GM23338 (cell line): ENCODE results near the gene TMEM120B. TPM values are rescaled to one million over a fixed set of nuclear protein-coding genes. Genes with fewer than 3 reads are reported as not detected.
A peak's percentile ranks its signal among the peaks of the same experiment; 100 is the strongest.

Experiments used
- ATAC-seq: fragments of 200-7000 bp; cut with Tn5 transposase; 3 replicates; pipeline ENCODE4 v1.9.1; 2020
- DNase-seq: peaks from one replicate; pipeline ENCODE4 v3.0.0-alpha.2; 2015; ENCODE audit warnings: low spot score
- H2AFZ ChIP-seq: fragments of 200-600 bp; sonication (generic); 2 replicates; pipeline ENCODE4 v1.8.0; 2016; ENCODE audit warnings: antibody characterized with exemption, mild to moderate bottlenecking, moderate library complexity
- H3F3A ChIP-seq: fragments of 200-600 bp; sonication (generic); replicated peaks from 2 replicates; pipeline ENCODE4 v1.8.0; 2017; ENCODE audit warnings: antibody characterized with exemption, mixed run types, low read depth
- H3K27ac ChIP-seq: fragments of 200-600 bp; sonication (generic); 2 replicates; pipeline ENCODE4 v1.6.1; 2016; ENCODE audit warnings: low read depth
- H3K27me3 ChIP-seq: fragments of 200-600 bp; sonication (generic); 2 replicates; pipeline ENCODE4 v1.8.0; 2016; ENCODE audit warnings: mild to moderate bottlenecking, mixed run types, moderate library complexity; ENCODE audit not compliant: insufficient read depth
- H3K36me3 ChIP-seq: fragments of 200-600 bp; sonication (generic); 2 replicates; pipeline ENCODE4 v1.8.0; 2016; ENCODE audit warnings: mild to moderate bottlenecking; ENCODE audit not compliant: insufficient read depth
- H3K4me1 ChIP-seq: fragments of 200-600 bp; sonication (generic); 2 replicates; pipeline ENCODE4 v1.8.0; 2016; ENCODE audit warnings: mild to moderate bottlenecking, moderate library complexity; ENCODE audit not compliant: insufficient read depth
- H3K4me2 ChIP-seq: fragments of 200-600 bp; sonication (generic); 2 replicates; pipeline ENCODE4 v1.7.1; 2017; ENCODE audit warnings: mixed run types
- H3K4me3 ChIP-seq: fragments of 200-600 bp; sonication (generic); 2 replicates; pipeline ENCODE4 v1.6.1; 2016; ENCODE audit warnings: mixed run types
- H3K79me2 ChIP-seq: fragments of 200-600 bp; sonication (generic); replicated peaks from 2 replicates; pipeline ENCODE4 v1.8.0; 2017; ENCODE audit warnings: mild to moderate bottlenecking; ENCODE audit not compliant: insufficient read depth
- H3K9me2 ChIP-seq: fragments of 200-600 bp; sonication (generic); 2 replicates; pipeline ENCODE4 v1.8.0; 2017; ENCODE audit not compliant: insufficient read depth
- H4K20me1 ChIP-seq: fragments of 200-600 bp; sonication (generic); replicated peaks from 2 replicates; pipeline ENCODE4 v1.8.0; 2017; ENCODE audit warnings: mild to moderate bottlenecking; ENCODE audit not compliant: insufficient read depth
- H3K27ac Mint-ChIP-seq: 2 replicates; pipeline ENCODE4 v1.8.0; 2020; ENCODE audit warnings: inconsistent platforms, mild to moderate bottlenecking, moderate library complexity, mixed read lengths
- H3K27me3 Mint-ChIP-seq: 3 replicates; pipeline ENCODE4 v1.8.0; 2022; ENCODE audit warnings: low read depth, mild to moderate bottlenecking, moderate library complexity, mixed read lengths, inconsistent platforms; ENCODE audit not compliant: insufficient read depth, poor library complexity
- H3K36me3 Mint-ChIP-seq: 3 replicates; pipeline ENCODE4 v1.8.0; 2021; ENCODE audit warnings: low read depth, mild to moderate bottlenecking, inconsistent platforms, moderate library complexity, mixed read lengths
- H3K4me1 Mint-ChIP-seq: 3 replicates; pipeline ENCODE4 v1.8.0; 2020; ENCODE audit warnings: mild to moderate bottlenecking, inconsistent platforms, mixed read lengths
- H3K4me3 Mint-ChIP-seq: 3 replicates; pipeline ENCODE4 v1.8.0; 2021; ENCODE audit warnings: moderate library complexity, mild to moderate bottlenecking, inconsistent platforms, mixed read lengths
- H3K9me3 Mint-ChIP-seq: 3 replicates; pipeline ENCODE4 v1.8.0; 2020; ENCODE audit warnings: moderate library complexity, mild to moderate bottlenecking, inconsistent platforms, mixed read lengths
- CREB1 ChIP-seq: fragments of 250-450 bp; sonication (Bioruptor Pico); IDR thresholded peaks from 2 replicates; pipeline ENCODE4 v1.5.0; 2020; ENCODE audit warnings: low read depth, mild to moderate bottlenecking, moderate library complexity
- CTCF ChIP-seq, 2 experiments: fragments of 200-600 bp in 1 of 2; sonication (generic) in 1 of 2; conservative IDR thresholded peaks; 2 replicates each; pipeline versions ENCODE4 v1.5.1 to v1.6.1; 2016 to 2017; ENCODE audit warnings: antibody characterized with exemption in 2 of 2, low read depth in 2 of 2, mild to moderate bottlenecking in 2 of 2, moderate library complexity in 1 of 2
- ETS1 ChIP-seq: IDR thresholded peaks from 2 replicates; pipeline ENCODE4 v1.6.1; 2016; ENCODE audit warnings: antibody characterized with exemption
- EZH2 ChIP-seq: fragments of 200-600 bp; sonication (generic); IDR thresholded peaks from one replicate; pipeline ENCODE4 v1.8.0; 2017; ENCODE audit warnings: antibody characterized with exemption, mild to moderate bottlenecking, low read depth; ENCODE audit not compliant: unreplicated experiment
- EZH2phosphoT487 ChIP-seq: fragments of 200-600 bp; sonication (generic); IDR thresholded peaks from one replicate; pipeline ENCODE4 v1.8.1; 2018; ENCODE audit warnings: antibody characterized with exemption; ENCODE audit not compliant: unreplicated experiment
- JUNB ChIP-seq: IDR thresholded peaks from one replicate; pipeline ENCODE4 v1.6.1; 2016; ENCODE audit warnings: antibody characterized with exemption; ENCODE audit not compliant: unreplicated experiment
- NANOG ChIP-seq: IDR thresholded peaks from 2 replicates; pipeline ENCODE4 v1.6.1; 2016; ENCODE audit warnings: antibody characterized with exemption, borderline replicate concordance
- POLR2AphosphoS5 ChIP-seq: IDR thresholded peaks from 2 replicates; pipeline ENCODE4 v1.6.1; 2016; ENCODE audit warnings: antibody characterized with exemption, low read depth
- STAT1 ChIP-seq: IDR thresholded peaks from one replicate; pipeline ENCODE4 v1.6.1; 2016; ENCODE audit warnings: antibody characterized with exemption; ENCODE audit not compliant: unreplicated experiment
- ZNF114 ChIP-seq: fragments of 250-450 bp; sonication (Bioruptor Pico); IDR thresholded peaks from 2 replicates; pipeline ENCODE4 v1.5.0; 2020; ENCODE audit warnings: mild to moderate bottlenecking, moderate library complexity
- ZNF462 ChIP-seq: fragments of 250-450 bp; sonication (Bioruptor Pico); IDR thresholded peaks from 2 replicates; pipeline ENCODE4 v1.5.0; 2020; ENCODE audit warnings: mild to moderate bottlenecking, moderate library complexity
- polyA plus RNA-seq: library from polyadenylated mRNA; unstranded; fragments of >200 nt; fragmentation: Nextera tagmentation; extraction: Ambion mirVana; gene quantifications from 2 replicates; pipeline ENCODE4 v1.2.1, GENCODE V29; 2016
- total RNA-seq: library from RNA; depleted of rRNA; stranded (reverse); fragments of >200 nt; shearing (Covaris generic); gene quantifications from 2 replicates; pipeline ENCODE4 v1.2.3, GENCODE V29; 2014

TMEM120B gene
- total and polyA plus RNA-seq, 2 experiments from 2014 or later = 15.0 to 36.0 TPM

- Histone ChIP-seq H3K27ac (no peak overlapping the region), H3K36me3 (no peaks in the 10 kb centered on the region), H4K20me1 (peaks cover 15% of the 10 kb centered on the region; the same call in 1 of the 2 replicates), H3K4me1 (peaks cover 39% of the 10 kb centered on the region), H3K9me2 (no peaks in the 10 kb centered on the region), H2AFZ (no peak overlapping the region), H3K27me3 (no peaks in the 10 kb centered on the region), H3F3A (peaks cover 12% of the 10 kb centered on the region), H3K79me2 (peaks cover 66% of the 10 kb centered on the region), H3K4me2 (no peak overlapping the region), H3K4me3 (no peak overlapping the region)
- DNase-seq (no peak), ATAC-seq (no peak)
- no peaks in the 10 kb centered on the region for H3K9me3 Mint-ChIP-seq
- H3K27me3 Mint-ChIP-seq = peaks cover 27% of the 10 kb centered on the region
- TF ChIP-seq STAT1 = no peak
- TF ChIP-seq NANOG = no peak
- no peak for TF ChIP-seq EZH2
- no peak for TF ChIP-seq CTCF (conservative IDR thresholded peaks at IDR 0.05; ENCODE audit: low read depth in 2 of 2)
- TF ChIP-seq ETS1 = no peak
- no peak for TF ChIP-seq ZNF114 (CRISPR knock-in tag)
- TF ChIP-seq POLR2AphosphoS5 = no peak
- TF ChIP-seq EZH2phosphoT487 = no peak
- TF ChIP-seq ZNF462 (CRISPR knock-in tag) = no peak
- no peak for TF ChIP-seq JUNB
- no peak for TF ChIP-seq CREB1 (CRISPR knock-in tag)
- H3K4me1 Mint-ChIP-seq = peaks cover 45% of the 10 kb centered on the region
- H3K36me3 Mint-ChIP-seq = peaks cover 46% of the 10 kb centered on the region
- H3K4me3 Mint-ChIP-seq = peak overlapping the region; percentile 21; the same call in 1 of the 3 replicates
- H3K27ac Mint-ChIP-seq = no peak overlapping the region
Measured at GRCh38 chr12:121809712-121810116, 97.2 kb downstream of the TMEM120B start.
